Measurements from ENCODE around the gene MYH13. TPM values are rescaled to one million over a fixed set of nuclear protein-coding genes. Genes with fewer than 3 reads are reported as not detected.
A peak's percentile ranks its signal among the peaks of the same experiment; 100 is the strongest.

The MYH13 gene
- total RNA-seq, 4 donors from 2014 or later = not detected

GRCh38 chr17:10325031-10325695 is 47.6 kb downstream of the MYH13 start:
- no peak for DNase-seq (ENCODE audit: low spot score in 2 of 2)
- Histone ChIP-seq H3K27ac (no peak overlapping the region), H3K36me3 (no peaks in the 10 kb centered on the region), H3K4me3 (no peak overlapping the region), H3K27me3 (no peaks in the 10 kb centered on the region), H3K4me1 (no peaks in the 10 kb centered on the region), H3K9me3 (no peaks in the 10 kb centered on the region)
- 85 to 88% methylated on average over 4 of the region's 4 CpGs for WGBS, 2 donors
- no peak for TF ChIP-seq POLR2A (IDR thresholded peaks at IDR 0.05)
- no peak for TF ChIP-seq CTCF (IDR thresholded peaks at IDR 0.05)
- TF ChIP-seq EP300 (IDR thresholded peaks at IDR 0.05) = no peak

- H3K27ac ChIP-seq = no peak overlapping the region
- no peaks in the 10 kb centered on the region for H3K36me3 ChIP-seq
- H3K4me3 ChIP-seq = no peak overlapping the region
- H3K27me3 ChIP-seq = no peaks in the 10 kb centered on the region
- TF ChIP-seq POLR2A (IDR thresholded peaks at IDR 0.05) = no peak
- TF ChIP-seq EP300 (IDR thresholded peaks at IDR 0.05) = no peak
- no peak for TF ChIP-seq CTCF (IDR thresholded peaks at IDR 0.05)
- no peaks in the 10 kb centered on the region for H3K9me3 ChIP-seq
- DNase-seq (ENCODE audit: low spot score in 2 of 2) = no peak
- H3K4me1 ChIP-seq = no peaks in the 10 kb centered on the region
- WGBS, 2 donors = 78 to 89% methylated on average over 11 of the region's 11 CpGs
Measured at GRCh38 chr17:10323812-10324610, 48.8 kb downstream of the MYH13 start.

- Histone ChIP-seq H3K36me3 (no peaks in the 10 kb centered on the region), H3K9me3 (no peaks in the 10 kb centered on the region), H3K4me3 (no peak overlapping the region), H3K27me3 (no peaks in the 10 kb centered on the region), H3K27ac (no peak overlapping the region), H3K4me1 (peaks cover 0 to 4% (median 0%) of the 10 kb centered on the region in 4 donors)
- 69 to 75% methylated on average over 9 of the region's 9 CpGs for WGBS, 2 donors
- TF ChIP-seq POLR2A (IDR thresholded peaks at IDR 0.05) (no peak), EP300 (IDR thresholded peaks at IDR 0.05) (no peak), CTCF (IDR thresholded peaks at IDR 0.05) (no peak)
- no peak for DNase-seq (ENCODE audit: low spot score in 2 of 2)
Measured at GRCh38 chr17:10318535-10318934, 54.3 kb downstream of the MYH13 start.

- Histone ChIP-seq H3K4me1 (peaks cover 0 to 4% (median 0%) of the 10 kb centered on the region in 4 donors), H3K9me3 (no peaks in the 10 kb centered on the region), H3K4me3 (no peak overlapping the region), H3K27ac (no peak overlapping the region), H3K27me3 (no peaks in the 10 kb centered on the region), H3K36me3 (no peaks in the 10 kb centered on the region)
- 71 to 72% methylated on average over 5 of the region's 5 CpGs for WGBS, 2 donors
- no peak for TF ChIP-seq CTCF (IDR thresholded peaks at IDR 0.05)
- no peak for TF ChIP-seq EP300 (IDR thresholded peaks at IDR 0.05)
- no peak for TF ChIP-seq POLR2A (IDR thresholded peaks at IDR 0.05)
- no peak for DNase-seq (ENCODE audit: low spot score in 2 of 2)
Measured at GRCh38 chr17:10317543-10317834, 55.3 kb downstream of the MYH13 start.

- 54 to 57% methylated on average over 18 to 19 of the region's 19 CpGs for WGBS, 2 donors
- H3K27ac ChIP-seq = no peak overlapping the region
- DNase-seq (ENCODE audit: low spot score in 2 of 2) = peak in 1 of 2 donors; percentile 78
- H3K4me3 ChIP-seq = no peak overlapping the region
- TF ChIP-seq CTCF (IDR thresholded peaks at IDR 0.05) (peak in 4 of 5 experiments; percentile 17 to 55 (median 36)), EP300 (IDR thresholded peaks at IDR 0.05) (no peak)
- no peaks in the 10 kb centered on the region for H3K9me3 ChIP-seq
- no peaks in the 10 kb centered on the region for H3K36me3 ChIP-seq
- peaks cover 0 to 4% (median 0%) of the 10 kb centered on the region in 4 donors for H3K4me1 ChIP-seq
- no peaks in the 10 kb centered on the region for H3K27me3 ChIP-seq
Measured at GRCh38 chr17:10316801-10317542, 55.8 kb downstream of the MYH13 start.
